K562 (cell line): ENCODE data around the gene DDAH2. TPM values are rescaled to one million over a fixed set of nuclear protein-coding genes. Genes with fewer than 3 reads are reported as not detected.
A peak's percentile ranks its signal among the peaks of the same experiment; 100 is the strongest.

ENCODE experiments used
- CCAR2 ChIP-seq: fragments of 200-400 bp; formaldehyde crosslinking; IDR thresholded peaks from 2 replicates; pipeline ENCODE4 v1.6.1; 2017; ENCODE audit warnings: mild to moderate bottlenecking, low read depth, low read length
- CEBPG ChIP-seq, 3 experiments: fragments of 200-800 bp in 1 of 3; sonication (Bioruptor generic) in 1 of 3; sonication (generic) in 1 of 3; formaldehyde crosslinking in 1 of 3; IDR thresholded peaks in 2 of 3; conservative IDR thresholded peaks in 1 of 3; 2 replicates each; pipeline versions ENCODE4 v1.6.1 to v1.8.0; 2016 to 2022; ENCODE audit warnings: missing compliant biosample characterization in 2 of 3, missing genetic modification characterization in 2 of 3, mild to moderate bottlenecking in 1 of 3, missing genetic modification reagents in 1 of 3
- ELF4 ChIP-seq: fragments of 450-650 bp; formaldehyde crosslinking; IDR thresholded peaks from 2 replicates; pipeline ENCODE4 v1.4.0; 2022; ENCODE audit warnings: missing genetic modification characterization
- NCOA1 ChIP-seq: fragments of 450-650 bp; IDR thresholded peaks from 2 replicates; pipeline ENCODE4 v1.6.1; 2016; ENCODE audit warnings: low read depth
- ZNF197 ChIP-seq: fragments of 200-800 bp; sonication (Bioruptor generic); IDR thresholded peaks from 2 replicates; pipeline ENCODE4 v1.6.1; 2016; ENCODE audit warnings: low read depth, missing genetic modification characterization, missing compliant biosample characterization
- ZNF253 ChIP-seq: fragments of 250-450 bp; sonication (Bioruptor Pico); conservative IDR thresholded peaks from 2 replicates; pipeline ENCODE4 v1.6.1; 2021; ENCODE audit warnings: mild to moderate bottlenecking
- ZNF644 ChIP-seq: fragments of 200-800 bp; sonication (Bioruptor generic); IDR thresholded peaks from 2 replicates; pipeline ENCODE4 v1.6.1; 2016; ENCODE audit warnings: low read depth, missing genetic modification characterization, missing compliant biosample characterization
- ZNF766 ChIP-seq: fragments of 200-800 bp; sonication (Bioruptor generic); conservative IDR thresholded peaks from 2 replicates; pipeline ENCODE4 v1.6.1; 2016; ENCODE audit warnings: missing genetic modification characterization, missing compliant biosample characterization
- ZZZ3 ChIP-seq: fragments of 450-650 bp; IDR thresholded peaks from 2 replicates; pipeline ENCODE4 v1.6.1; 2016; ENCODE audit warnings: antibody characterized with exemption, mild to moderate bottlenecking, moderate library complexity
- polyA plus RNA-seq, 8 experiments: library from polyadenylated mRNA; depleted of rRNA in 4 of 8; stranded (reverse) in 5 of 8; unstranded in 3 of 8; fragments of >200 nt; fragmentation: Nextera tagmentation in 2 of 8; fragmentation: Illumina TruSeq in 1 of 8; extraction: Ambion mirVana in 2 of 8; extraction: Trizol in 1 of 8; gene quantifications; 2 replicates each; pipeline versions ENCODE4 v1.2.1 to v1.2.3, GENCODE V29; 2011 to 2014; ENCODE audit warnings: inconsistent platforms in 1 of 8, missing spikeins in 1 of 8
- total RNA-seq, 7 experiments: library from RNA; depleted of rRNA in 6 of 7; stranded (reverse); fragments of >200 nt in 6 of 7; fragmentation: Illumina TruSeq in 2 of 7; extraction: Trizol in 2 of 7; gene quantifications; 2 replicates each; pipeline versions ENCODE4 v1.2.1 to v1.2.3, GENCODE V29; 2011 to 2021; ENCODE audit warnings: low replicate concordance in 1 of 7
- TF ChIP-seq, protein P1 (sequence below): fragments of 250-450 bp; sonication (Bioruptor Pico); IDR thresholded peaks from 2 replicates; pipeline ENCODE4 v1.5.1; 2021; ENCODE audit warnings: mild to moderate bottlenecking
- TF ChIP-seq, protein P2 (sequence below), 3 experiments: IDR thresholded peaks in 2 of 3; conservative IDR thresholded peaks in 1 of 3; 2 replicates each; pipeline ENCODE4 v1.5.1; 2011 to 2012; ENCODE audit warnings: low read length in 3 of 3, mild to moderate bottlenecking in 3 of 3, control low read depth in 2 of 3, improper control_type of control experiment in 1 of 3, inconsistent platforms in 1 of 3, low read depth in 1 of 3, mixed read lengths in 1 of 3, moderate library complexity in 1 of 3; ENCODE audit not compliant: insufficient read depth in 2 of 3
- TF ChIP-seq, protein P3 (sequence below): fragments of 250-450 bp; sonication (Bioruptor Pico); IDR thresholded peaks from 2 replicates; pipeline ENCODE4 v1.4.0; 2020; ENCODE audit warnings: mild to moderate bottlenecking
- TF ChIP-seq, protein P4 (sequence below), 2 experiments: fragments of 450-650 bp in 1 of 2; sonication (generic) in 1 of 2; formaldehyde crosslinking; conservative IDR thresholded peaks; 2 replicates each; pipeline versions ENCODE4 v1.4.0 to v1.8.1; 2020 to 2022; ENCODE audit warnings: mild to moderate bottlenecking in 1 of 2, missing genetic modification reagents in 1 of 2

The DDAH2 gene
- total and polyA plus RNA-seq, 9 of the 15 experiments (the other 6 are each of a cell fraction or from before 2014, with no cell fraction given), result 1.8 to 45.4 (median 21.4) TPM

DNA sequence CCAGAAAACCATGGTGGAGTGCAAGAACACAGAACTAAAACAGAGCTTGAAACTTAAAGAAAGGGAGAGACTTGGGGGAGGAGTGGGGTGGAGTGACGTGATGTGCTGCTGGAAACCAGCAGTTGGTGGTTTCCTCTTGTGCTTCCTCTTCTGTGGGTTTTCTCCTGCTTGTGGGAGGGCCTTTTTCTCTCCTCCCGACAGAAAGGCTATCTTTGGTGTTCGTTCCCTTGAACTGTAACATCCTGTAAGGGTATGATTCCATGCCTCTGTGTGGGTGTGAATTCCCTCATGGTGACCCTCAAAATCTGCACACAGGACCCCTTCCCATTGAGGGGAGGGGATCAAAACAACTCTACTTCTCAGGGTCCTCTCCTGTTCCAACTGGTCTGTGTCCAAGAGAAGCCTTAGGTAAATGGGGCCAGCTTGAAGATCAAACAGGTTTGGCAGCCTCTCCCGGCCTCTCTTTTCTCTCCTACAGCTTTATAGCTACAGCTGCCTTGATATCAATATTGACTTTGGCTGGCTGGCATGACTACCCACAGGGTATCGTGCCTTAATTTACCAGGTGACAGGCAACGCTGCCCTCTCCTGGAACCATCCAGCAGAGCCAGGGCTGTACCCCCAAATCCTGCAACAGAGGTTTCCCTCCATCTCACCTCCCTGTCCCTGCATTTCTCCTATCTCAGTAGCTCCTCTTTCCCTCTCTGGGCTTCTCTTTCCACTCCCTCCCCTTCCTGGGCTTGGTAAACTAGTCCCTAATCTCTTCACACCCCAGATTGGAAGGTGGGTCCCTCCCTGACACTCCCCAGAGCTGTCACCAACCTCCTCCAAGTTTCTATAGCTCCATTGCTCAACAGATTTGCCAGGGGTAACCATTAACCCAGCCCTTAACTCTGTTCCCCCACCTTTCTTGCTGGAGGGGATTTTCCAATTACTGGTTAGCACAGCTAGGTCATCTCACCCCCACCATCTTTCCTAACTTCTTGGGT, 9.2 kb upstream of the DDAH2 start (continued):
- no peak for TF ChIP-seq ZNF253 (CRISPR knock-in tag)
- TF ChIP-seq, protein P1, sequence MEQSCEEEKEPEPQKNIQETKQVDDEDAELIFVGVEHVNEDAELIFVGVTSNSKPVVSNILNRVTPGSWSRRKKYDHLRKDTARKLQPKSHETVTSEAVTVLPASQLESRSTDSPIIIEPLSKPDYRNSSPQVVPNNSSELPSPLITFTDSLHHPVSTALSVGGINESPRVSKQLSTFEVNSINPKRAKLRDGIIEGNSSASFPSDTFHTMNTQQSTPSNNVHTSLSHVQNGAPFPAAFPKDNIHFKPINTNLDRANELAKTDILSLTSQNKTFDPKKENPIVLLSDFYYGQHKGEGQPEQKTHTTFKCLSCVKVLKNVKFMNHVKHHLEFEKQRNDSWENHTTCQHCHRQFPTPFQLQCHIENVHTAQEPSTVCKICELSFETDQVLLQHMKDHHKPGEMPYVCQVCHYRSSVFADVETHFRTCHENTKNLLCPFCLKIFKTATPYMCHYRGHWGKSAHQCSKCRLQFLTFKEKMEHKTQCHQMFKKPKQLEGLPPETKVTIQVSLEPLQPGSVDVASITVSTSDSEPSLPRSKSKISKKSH (CRISPR knock-in tag), result no peak
- TF ChIP-seq ZZZ3, result no peak
- TF ChIP-seq ZNF644 (tag), result no peak
- TF ChIP-seq, protein P2, sequence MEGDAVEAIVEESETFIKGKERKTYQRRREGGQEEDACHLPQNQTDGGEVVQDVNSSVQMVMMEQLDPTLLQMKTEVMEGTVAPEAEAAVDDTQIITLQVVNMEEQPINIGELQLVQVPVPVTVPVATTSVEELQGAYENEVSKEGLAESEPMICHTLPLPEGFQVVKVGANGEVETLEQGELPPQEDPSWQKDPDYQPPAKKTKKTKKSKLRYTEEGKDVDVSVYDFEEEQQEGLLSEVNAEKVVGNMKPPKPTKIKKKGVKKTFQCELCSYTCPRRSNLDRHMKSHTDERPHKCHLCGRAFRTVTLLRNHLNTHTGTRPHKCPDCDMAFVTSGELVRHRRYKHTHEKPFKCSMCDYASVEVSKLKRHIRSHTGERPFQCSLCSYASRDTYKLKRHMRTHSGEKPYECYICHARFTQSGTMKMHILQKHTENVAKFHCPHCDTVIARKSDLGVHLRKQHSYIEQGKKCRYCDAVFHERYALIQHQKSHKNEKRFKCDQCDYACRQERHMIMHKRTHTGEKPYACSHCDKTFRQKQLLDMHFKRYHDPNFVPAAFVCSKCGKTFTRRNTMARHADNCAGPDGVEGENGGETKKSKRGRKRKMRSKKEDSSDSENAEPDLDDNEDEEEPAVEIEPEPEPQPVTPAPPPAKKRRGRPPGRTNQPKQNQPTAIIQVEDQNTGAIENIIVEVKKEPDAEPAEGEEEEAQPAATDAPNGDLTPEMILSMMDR (IDR thresholded peaks at IDR 0.05 in 2 of 3, conservative IDR thresholded peaks at IDR 0.05 in 1 of 3; ENCODE audit: insufficient read depth in 2 of 3, low read depth in 1 of 3, low read length in 3 of 3), result peak in 2 of 3 experiments; percentile 37 to 54; a peak in 5 of 6 replicates
- peak; percentile 50 for TF ChIP-seq CEBPG (CRISPR knock-in tag; IDR thresholded peaks at IDR 0.05)
- TF ChIP-seq CEBPG (tag; conservative IDR thresholded peaks at IDR 0.05 in 1 of 2, IDR thresholded peaks at IDR 0.05 in 1 of 2), result peak in 1 of 2 experiments; percentile 55; a peak in 2 of 4 replicates
- TF ChIP-seq, protein P3, sequence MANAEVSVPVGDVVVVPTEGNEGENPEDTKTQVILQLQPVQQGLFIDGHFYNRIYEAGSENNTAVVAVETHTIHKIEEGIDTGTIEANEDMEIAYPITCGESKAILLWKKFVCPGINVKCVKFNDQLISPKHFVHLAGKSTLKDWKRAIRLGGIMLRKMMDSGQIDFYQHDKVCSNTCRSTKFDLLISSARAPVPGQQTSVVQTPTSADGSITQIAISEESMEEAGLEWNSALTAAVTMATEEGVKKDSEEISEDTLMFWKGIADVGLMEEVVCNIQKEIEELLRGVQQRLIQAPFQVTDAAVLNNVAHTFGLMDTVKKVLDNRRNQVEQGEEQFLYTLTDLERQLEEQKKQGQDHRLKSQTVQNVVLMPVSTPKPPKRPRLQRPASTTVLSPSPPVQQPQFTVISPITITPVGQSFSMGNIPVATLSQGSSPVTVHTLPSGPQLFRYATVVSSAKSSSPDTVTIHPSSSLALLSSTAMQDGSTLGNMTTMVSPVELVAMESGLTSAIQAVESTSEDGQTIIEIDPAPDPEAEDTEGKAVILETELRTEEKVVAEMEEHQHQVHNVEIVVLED (CRISPR knock-in tag), result 0 out of 2 replicates have a peak, but pooled peaks have one; percentile 12
- no peak for TF ChIP-seq ZNF766 (CRISPR knock-in tag)
- TF ChIP-seq, protein P4, sequence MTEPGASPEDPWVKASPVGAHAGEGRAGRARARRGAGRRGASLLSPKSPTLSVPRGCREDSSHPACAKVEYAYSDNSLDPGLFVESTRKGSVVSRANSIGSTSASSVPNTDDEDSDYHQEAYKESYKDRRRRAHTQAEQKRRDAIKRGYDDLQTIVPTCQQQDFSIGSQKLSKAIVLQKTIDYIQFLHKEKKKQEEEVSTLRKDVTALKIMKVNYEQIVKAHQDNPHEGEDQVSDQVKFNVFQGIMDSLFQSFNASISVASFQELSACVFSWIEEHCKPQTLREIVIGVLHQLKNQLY (CRISPR knock-in tag; conservative IDR thresholded peaks at IDR 0.05), result no peak
- TF ChIP-seq ELF4 (CRISPR knock-in tag), result peak; percentile 86
- TF ChIP-seq NCOA1, result no peak
- no peak for TF ChIP-seq CCAR2
- TF ChIP-seq ZNF197 (CRISPR knock-in tag), result no peak
